WTC11 (cell line): Measurements from ENCODE around the gene ERP44. TPM values are rescaled to one million over a fixed set of nuclear protein-coding genes. Genes with fewer than 3 reads are reported as not detected.

Source experiments
- ATAC-seq: fragments of 200-7000 bp; cut with Tn5 transposase; 2 replicates; pipeline ENCODE4 v1.10.0; 2021; ENCODE audit warnings: mild to moderate bottlenecking, moderate library complexity
- CTCF ChIA-PET: fragments of 300-600 bp; sonication (Branson Sonifier 250); formaldehyde crosslinking; loops from one replicate; lab custom pipeline; 2021; ENCODE audit warnings: antibody characterized with exemption; lab: Charles Lee
- POLR2A ChIA-PET: fragments of 350-600 bp; sonication (Branson Sonifier 250); formaldehyde crosslinking; loops from one replicate; lab custom pipeline; 2021; ENCODE audit warnings: antibody characterized with exemption; lab: Charles Lee
- DNase-seq: peaks from one replicate; pipeline ENCODE4 v3.0.0; 2021; ENCODE audit warnings: low spot score
- H3K27ac Mint-ChIP-seq: 2 replicates; pipeline ENCODE4 v1.8.0; 2021; ENCODE audit warnings: mixed read lengths
- H3K27me3 Mint-ChIP-seq: 2 replicates; pipeline ENCODE4 v1.8.0; 2021; ENCODE audit warnings: low read depth, mild to moderate bottlenecking, moderate library complexity, mixed read lengths
- H3K36me3 Mint-ChIP-seq: 2 replicates; pipeline ENCODE4 v1.8.0; 2021; ENCODE audit warnings: mixed read lengths
- H3K4me1 Mint-ChIP-seq: 2 replicates; pipeline ENCODE4 v1.8.0; 2022; ENCODE audit warnings: mixed read lengths
- H3K4me3 Mint-ChIP-seq: 2 replicates; pipeline ENCODE4 v1.8.0; 2021; ENCODE audit warnings: mild to moderate bottlenecking, moderate library complexity, mixed read lengths
- H3K9me3 Mint-ChIP-seq: 2 replicates; pipeline ENCODE4 v1.8.0; 2021; ENCODE audit warnings: mixed read lengths
- ATF1 ChIP-seq: sonication (generic); formaldehyde crosslinking; IDR thresholded peaks from 2 replicates; pipeline ENCODE4 v1.8.1; 2023; ENCODE audit warnings: mild to moderate bottlenecking, moderate library complexity, missing genetic modification reagents
- ELF4 ChIP-seq: sonication (generic); formaldehyde crosslinking; IDR thresholded peaks from 2 replicates; pipeline ENCODE4 v1.8.1; 2022; ENCODE audit warnings: low read depth, mild to moderate bottlenecking, moderate library complexity, missing genetic modification reagents
- EMX1 ChIP-seq: fragments of 250-450 bp; sonication (Bioruptor Pico); IDR thresholded peaks from 2 replicates; pipeline ENCODE4 v1.8.0; 2021; ENCODE audit warnings: mild to moderate bottlenecking
- ERG ChIP-seq: fragments of 250-450 bp; sonication (Bioruptor Pico); IDR thresholded peaks from 2 replicates; pipeline ENCODE4 v1.8.0; 2021; ENCODE audit warnings: mild to moderate bottlenecking
- FOXP1 ChIP-seq: sonication (generic); formaldehyde crosslinking; IDR thresholded peaks from 2 replicates; pipeline ENCODE4 v1.8.0; 2022; ENCODE audit warnings: missing genetic modification reagents, mild to moderate bottlenecking, moderate library complexity, borderline replicate concordance
- GRHL2 ChIP-seq: fragments of 250-450 bp; sonication (Bioruptor Pico); IDR thresholded peaks from 2 replicates; pipeline ENCODE4 v1.8.0; 2022; ENCODE audit warnings: mild to moderate bottlenecking, moderate library complexity; ENCODE audit not compliant: insufficient replicate concordance, severe bottlenecking
- HMGA2 ChIP-seq: fragments of 250-450 bp; sonication (Bioruptor Pico); IDR thresholded peaks from 2 replicates; pipeline ENCODE4 v1.4.0; 2021; ENCODE audit warnings: mild to moderate bottlenecking, moderate library complexity
- JUN ChIP-seq: sonication (generic); formaldehyde crosslinking; IDR thresholded peaks from 2 replicates; pipeline ENCODE4 v1.8.0; 2023; ENCODE audit warnings: mild to moderate bottlenecking, missing genetic modification reagents
- MXD4 ChIP-seq: fragments of 250-450 bp; sonication (Bioruptor Pico); IDR thresholded peaks from 2 replicates; pipeline ENCODE4 v1.8.0; 2021; ENCODE audit warnings: mild to moderate bottlenecking, moderate library complexity, borderline replicate concordance
- PRRX2 ChIP-seq: fragments of 250-450 bp; sonication (Bioruptor Pico); IDR thresholded peaks from 2 replicates; pipeline ENCODE4 v1.8.0; 2021; ENCODE audit warnings: mild to moderate bottlenecking
- TEAD4 ChIP-seq: sonication (generic); formaldehyde crosslinking; IDR thresholded peaks from 2 replicates; pipeline ENCODE4 v1.8.0; 2022; ENCODE audit warnings: mild to moderate bottlenecking, missing genetic modification reagents
- ZBTB21 ChIP-seq: sonication (generic); formaldehyde crosslinking; IDR thresholded peaks from 2 replicates; pipeline ENCODE4 v1.8.1; 2023; ENCODE audit warnings: mild to moderate bottlenecking, missing genetic modification reagents, borderline replicate concordance
- ZBTB43 ChIP-seq: sonication (generic); formaldehyde crosslinking; IDR thresholded peaks from 2 replicates; pipeline ENCODE4 v1.8.1; 2023; ENCODE audit warnings: mild to moderate bottlenecking, missing genetic modification reagents
- total RNA-seq: library from RNA; stranded (reverse); gene quantifications from 3 replicates; pipeline ENCODE4 v1.2.3, GENCODE V29; 2021
- TF ChIP-seq, protein P1 (sequence below): fragments of 250-450 bp; sonication (Bioruptor Pico); IDR thresholded peaks from 2 replicates; pipeline ENCODE4 v1.9.0; 2021; ENCODE audit warnings: mild to moderate bottlenecking
- TF ChIP-seq, protein P2 (sequence below): fragments of 200-600 bp; IDR thresholded peaks from 2 replicates; pipeline ENCODE4 v1.8.0; 2022; ENCODE audit warnings: antibody characterized with exemption
- TF ChIP-seq, protein P3 (sequence below): sonication (generic); formaldehyde crosslinking; IDR thresholded peaks from 2 replicates; pipeline ENCODE4 v1.8.0; 2023; ENCODE audit warnings: missing genetic modification reagents

ERP44 gene
- total RNA-seq, 1 experiment from 2014 or later: 13.7 TPM

GRCh38 chr9:100013573-100013972 is 85.2 kb downstream of the ERP44 start:
- DNase-seq (no peak), ATAC-seq (no peak)
- TF ChIP-seq HMGA2 (CRISPR knock-in tag) (no peak), ERG (no peak), FOXP1 (CRISPR knock-in tag) (no peak), EMX1 (CRISPR knock-in tag) (no peak), ZBTB21 (CRISPR knock-in tag) (no peak)
- H3K9me3 Mint-ChIP-seq: no peaks in the 10 kb centered on the region
- ChIA-PET POLR2A (no interaction called here), CTCF (interaction anchor here (0.6 to 1.3 kb wide), 4 partner anchors 14 to 781 kb away, joined by 3 to 4 read pairs (median 4); no protein-coding TSS in a partner anchor)
- H3K4me1 Mint-ChIP-seq: no peaks in the 10 kb centered on the region
- H3K4me3 Mint-ChIP-seq: no peak overlapping the region
- H3K27ac Mint-ChIP-seq: no peak overlapping the region
- H3K36me3 Mint-ChIP-seq: no peaks in the 10 kb centered on the region
- no peaks in the 10 kb centered on the region for H3K27me3 Mint-ChIP-seq

GRCh38 chr9:100012279-100012678 is 86.5 kb downstream of the ERP44 start:
- DNase-seq (no peak), ATAC-seq (no peak)
- no peak overlapping the region for H3K27ac Mint-ChIP-seq
- POLR2A ChIA-PET: no interaction called here
- no peak overlapping the region for H3K4me3 Mint-ChIP-seq
- H3K27me3 Mint-ChIP-seq: no peaks in the 10 kb centered on the region
- no peaks in the 10 kb centered on the region for H3K4me1 Mint-ChIP-seq
- CTCF ChIA-PET: interaction anchor here (2.0 kb wide), 1 partner anchor 827 kb away, joined by 5 read pairs; no protein-coding TSS in a partner anchor
- TF ChIP-seq, protein P1, sequence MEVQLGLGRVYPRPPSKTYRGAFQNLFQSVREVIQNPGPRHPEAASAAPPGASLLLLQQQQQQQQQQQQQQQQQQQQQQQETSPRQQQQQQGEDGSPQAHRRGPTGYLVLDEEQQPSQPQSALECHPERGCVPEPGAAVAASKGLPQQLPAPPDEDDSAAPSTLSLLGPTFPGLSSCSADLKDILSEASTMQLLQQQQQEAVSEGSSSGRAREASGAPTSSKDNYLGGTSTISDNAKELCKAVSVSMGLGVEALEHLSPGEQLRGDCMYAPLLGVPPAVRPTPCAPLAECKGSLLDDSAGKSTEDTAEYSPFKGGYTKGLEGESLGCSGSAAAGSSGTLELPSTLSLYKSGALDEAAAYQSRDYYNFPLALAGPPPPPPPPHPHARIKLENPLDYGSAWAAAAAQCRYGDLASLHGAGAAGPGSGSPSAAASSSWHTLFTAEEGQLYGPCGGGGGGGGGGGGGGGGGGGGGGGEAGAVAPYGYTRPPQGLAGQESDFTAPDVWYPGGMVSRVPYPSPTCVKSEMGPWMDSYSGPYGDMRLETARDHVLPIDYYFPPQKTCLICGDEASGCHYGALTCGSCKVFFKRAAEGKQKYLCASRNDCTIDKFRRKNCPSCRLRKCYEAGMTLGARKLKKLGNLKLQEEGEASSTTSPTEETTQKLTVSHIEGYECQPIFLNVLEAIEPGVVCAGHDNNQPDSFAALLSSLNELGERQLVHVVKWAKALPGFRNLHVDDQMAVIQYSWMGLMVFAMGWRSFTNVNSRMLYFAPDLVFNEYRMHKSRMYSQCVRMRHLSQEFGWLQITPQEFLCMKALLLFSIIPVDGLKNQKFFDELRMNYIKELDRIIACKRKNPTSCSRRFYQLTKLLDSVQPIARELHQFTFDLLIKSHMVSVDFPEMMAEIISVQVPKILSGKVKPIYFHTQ (CRISPR knock-in tag): no peak
- TF ChIP-seq ATF1 (CRISPR knock-in tag) (no peak), PRRX2 (no peak), TEAD4 (CRISPR knock-in tag) (no peak)
- H3K36me3 Mint-ChIP-seq: no peaks in the 10 kb centered on the region
- H3K9me3 Mint-ChIP-seq: no peaks in the 10 kb centered on the region

GRCh38 chr9:100011062-100011681 is 87.6 kb downstream of the ERP44 start:
- TF ChIP-seq, protein P2, sequence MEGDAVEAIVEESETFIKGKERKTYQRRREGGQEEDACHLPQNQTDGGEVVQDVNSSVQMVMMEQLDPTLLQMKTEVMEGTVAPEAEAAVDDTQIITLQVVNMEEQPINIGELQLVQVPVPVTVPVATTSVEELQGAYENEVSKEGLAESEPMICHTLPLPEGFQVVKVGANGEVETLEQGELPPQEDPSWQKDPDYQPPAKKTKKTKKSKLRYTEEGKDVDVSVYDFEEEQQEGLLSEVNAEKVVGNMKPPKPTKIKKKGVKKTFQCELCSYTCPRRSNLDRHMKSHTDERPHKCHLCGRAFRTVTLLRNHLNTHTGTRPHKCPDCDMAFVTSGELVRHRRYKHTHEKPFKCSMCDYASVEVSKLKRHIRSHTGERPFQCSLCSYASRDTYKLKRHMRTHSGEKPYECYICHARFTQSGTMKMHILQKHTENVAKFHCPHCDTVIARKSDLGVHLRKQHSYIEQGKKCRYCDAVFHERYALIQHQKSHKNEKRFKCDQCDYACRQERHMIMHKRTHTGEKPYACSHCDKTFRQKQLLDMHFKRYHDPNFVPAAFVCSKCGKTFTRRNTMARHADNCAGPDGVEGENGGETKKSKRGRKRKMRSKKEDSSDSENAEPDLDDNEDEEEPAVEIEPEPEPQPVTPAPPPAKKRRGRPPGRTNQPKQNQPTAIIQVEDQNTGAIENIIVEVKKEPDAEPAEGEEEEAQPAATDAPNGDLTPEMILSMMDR: peak; percentile 49; the same call in 1 of the 2 replicates
- no peak for TF ChIP-seq ELF4 (CRISPR knock-in tag)
- DNase-seq: no peak
- no peaks in the 10 kb centered on the region for H3K36me3 Mint-ChIP-seq
- no peak overlapping the region for H3K27ac Mint-ChIP-seq
- H3K9me3 Mint-ChIP-seq: no peaks in the 10 kb centered on the region
- no peak overlapping the region for H3K4me3 Mint-ChIP-seq
- no peaks in the 10 kb centered on the region for H3K4me1 Mint-ChIP-seq
- ChIA-PET POLR2A (no interaction called here), CTCF (interaction anchor here (0.5 to 2.0 kb wide), 24 partner anchors 10 to 1563 kb away, joined by 3 to 19 read pairs (median 4); partner anchors contain the start of gene NR4A3)
- H3K27me3 Mint-ChIP-seq: no peaks in the 10 kb centered on the region
- ATAC-seq: 0 out of 2 replicates have a peak, but pooled peaks have one; percentile 30

GRCh38 chr9:99999797-100000196 is 99.0 kb downstream of the ERP44 start:
- TF ChIP-seq, protein P3, sequence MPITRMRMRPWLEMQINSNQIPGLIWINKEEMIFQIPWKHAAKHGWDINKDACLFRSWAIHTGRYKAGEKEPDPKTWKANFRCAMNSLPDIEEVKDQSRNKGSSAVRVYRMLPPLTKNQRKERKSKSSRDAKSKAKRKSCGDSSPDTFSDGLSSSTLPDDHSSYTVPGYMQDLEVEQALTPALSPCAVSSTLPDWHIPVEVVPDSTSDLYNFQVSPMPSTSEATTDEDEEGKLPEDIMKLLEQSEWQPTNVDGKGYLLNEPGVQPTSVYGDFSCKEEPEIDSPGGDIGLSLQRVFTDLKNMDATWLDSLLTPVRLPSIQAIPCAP (CRISPR knock-in tag): no peak
- TF ChIP-seq ZBTB43 (CRISPR knock-in tag): no peak
- no peak for TF ChIP-seq JUN (CRISPR knock-in tag)
- no peak for TF ChIP-seq GRHL2 (CRISPR knock-in tag)
- TF ChIP-seq MXD4 (CRISPR knock-in tag): no peak
- Mint-ChIP-seq H3K9me3 (peaks cover 2% of the 10 kb centered on the region), H3K36me3 (peaks cover 5% of the 10 kb centered on the region), H3K27me3 (no peaks in the 10 kb centered on the region), H3K4me1 (peaks cover 9% of the 10 kb centered on the region; the same call in 1 of the 2 replicates), H3K4me3 (no peak overlapping the region), H3K27ac (no peak overlapping the region)
- CTCF ChIA-PET: no interaction called here
- POLR2A ChIA-PET: no interaction called here
- no peak for ATAC-seq
- DNase-seq: no peak
